Measurements from ENCODE around the gene BARD1.
"Not testable (repeated sequence)": the region's sequence is repeated elsewhere in the genome, so short reads cannot be mapped to it uniquely, and the experiment has no call there.

BARD1 gene

GRCh38 chr2:214783181-214783580 lies 26.3 kb downstream of the BARD1 start:
- not testable (repeated sequence) for H3K27ac ChIP-seq (replicated peaks; ENCODE audit: low read length); H3K18ac ChIP-seq (ENCODE audit: low read length); H3K27me3 ChIP-seq (ENCODE audit: control insufficient read depth in 3 of 3, insufficient read depth in 3 of 3, low read depth in 1 of 3, low read length in 3 of 3); H3K23ac ChIP-seq (ENCODE audit: low read depth, low read length, poor library complexity); H4K8ac ChIP-seq (ENCODE audit: low read depth, low read length); H2AFZ ChIP-seq (ENCODE audit: low read length); H3K4me3 ChIP-seq (ENCODE audit: low read length in 2 of 2); H3K14ac ChIP-seq (ENCODE audit: low read length); H2BK15ac ChIP-seq (ENCODE audit: low read length); H2BK12ac ChIP-seq (ENCODE audit: low read length); H4K91ac ChIP-seq (ENCODE audit: low read depth, low read length, poor library complexity); H3K4ac ChIP-seq (ENCODE audit: low read length); H2AK5ac ChIP-seq (ENCODE audit: low read depth, low read length); H3K79me1 ChIP-seq (ENCODE audit: low read depth, low read length); H2BK120ac ChIP-seq (ENCODE audit: low read depth, low read length); H3K9ac ChIP-seq (ENCODE audit: low read depth, low read length, poor library complexity); H3K4me1 ChIP-seq (ENCODE audit: control insufficient read depth in 2 of 2, insufficient read depth in 1 of 2, low read depth in 1 of 2, low read length in 2 of 2); DNase-seq (ENCODE audit: low spot score); H2BK5ac ChIP-seq (ENCODE audit: low read length); H3K4me2 ChIP-seq (ENCODE audit: insufficient read depth, low read length, poor library complexity, severe bottlenecking)
- Histone ChIP-seq H3K9me3 (replicated peaks in 1 of 2; ENCODE audit: control insufficient read depth in 2 of 2, insufficient read depth in 1 of 2, low read depth in 1 of 2, low read length in 2 of 2) (peaks cover 0 to 34% of the 10 kb centered on the region in 2 donors), H3K36me3 (replicated peaks in 1 of 2; ENCODE audit: control insufficient read depth in 2 of 2, insufficient read depth in 2 of 2, low read length in 2 of 2) (peaks cover 16 to 88% of the 10 kb centered on the region in 2 donors)
- WGBS, 2 donors (ENCODE audit: extremely low coverage in 2 of 2, insufficient read length in 2 of 2, insufficient replicate concordance in 1 of 2): no CpG with 5 or more reads among the region's 1 CpG

- Histone ChIP-seq H3K4me3 (ENCODE audit: low read length in 2 of 2) (no peak overlapping the region), H3K36me3 (replicated peaks in 1 of 2; ENCODE audit: control insufficient read depth in 2 of 2, insufficient read depth in 2 of 2, low read length in 2 of 2) (peaks cover 16 to 86% of the 10 kb centered on the region in 2 donors), H3K14ac (ENCODE audit: low read length) (no peak overlapping the region), H3K4me1 (ENCODE audit: control insufficient read depth in 2 of 2, insufficient read depth in 1 of 2, low read depth in 1 of 2, low read length in 2 of 2) (no peaks in the 10 kb centered on the region), H2BK5ac (ENCODE audit: low read length) (no peak overlapping the region), H3K79me1 (ENCODE audit: low read depth, low read length) (peaks cover 2% of the 10 kb centered on the region), H2AK5ac (ENCODE audit: low read depth, low read length) (no peak overlapping the region), H2BK15ac (ENCODE audit: low read length) (no peak overlapping the region), H4K8ac (ENCODE audit: low read depth, low read length) (no peak overlapping the region), H3K4me2 (ENCODE audit: insufficient read depth, low read length, poor library complexity, severe bottlenecking) (no peak overlapping the region), H3K4ac (ENCODE audit: low read length) (no peak overlapping the region), H2BK120ac (ENCODE audit: low read depth, low read length) (no peak overlapping the region), H3K9ac (ENCODE audit: low read depth, low read length, poor library complexity) (no peak overlapping the region), H2AFZ (ENCODE audit: low read length) (no peak overlapping the region), H3K9me3 (replicated peaks in 1 of 2; ENCODE audit: control insufficient read depth in 2 of 2, insufficient read depth in 1 of 2, low read depth in 1 of 2, low read length in 2 of 2) (peaks cover 0 to 34% of the 10 kb centered on the region in 2 donors), H4K91ac (ENCODE audit: low read depth, low read length, poor library complexity) (no peak overlapping the region), H2BK12ac (ENCODE audit: low read length) (no peak overlapping the region), H3K18ac (ENCODE audit: low read length) (no peak overlapping the region), H3K27ac (replicated peaks; ENCODE audit: low read length) (no peak overlapping the region), H3K23ac (ENCODE audit: low read depth, low read length, poor library complexity) (no peak overlapping the region), H3K27me3 (ENCODE audit: control insufficient read depth in 3 of 3, insufficient read depth in 3 of 3, low read depth in 1 of 3, low read length in 3 of 3) (no peaks in the 10 kb centered on the region)
- no CpG with 5 or more reads among the region's 1 CpG for WGBS, 2 donors (ENCODE audit: extremely low coverage in 2 of 2, insufficient read length in 2 of 2, insufficient replicate concordance in 1 of 2)
- no peak for DNase-seq (ENCODE audit: low spot score)
Measured at GRCh38 chr2:214782671-214783070, 26.8 kb downstream of the BARD1 start.

GRCh38 chr2:214781226-214781625 lies 28.3 kb downstream of the BARD1 start:
- H3K79me1 ChIP-seq (ENCODE audit: low read depth, low read length): peaks cover 2% of the 10 kb centered on the region
- no peak overlapping the region for H3K9ac ChIP-seq (ENCODE audit: low read depth, low read length, poor library complexity)
- H2BK12ac ChIP-seq (ENCODE audit: low read length): no peak overlapping the region
- peaks cover 0 to 40% of the 10 kb centered on the region in 2 donors for H3K9me3 ChIP-seq (replicated peaks in 1 of 2; ENCODE audit: control insufficient read depth in 2 of 2, insufficient read depth in 1 of 2, low read depth in 1 of 2, low read length in 2 of 2)
- H3K23ac ChIP-seq (ENCODE audit: low read depth, low read length, poor library complexity): no peak overlapping the region
- H3K18ac ChIP-seq (ENCODE audit: low read length): no peak overlapping the region
- no peak overlapping the region for H2BK5ac ChIP-seq (ENCODE audit: low read length)
- no peak for DNase-seq (ENCODE audit: low spot score)
- no peak overlapping the region for H2BK120ac ChIP-seq (ENCODE audit: low read depth, low read length)
- H3K36me3 ChIP-seq (replicated peaks in 1 of 2; ENCODE audit: control insufficient read depth in 2 of 2, insufficient read depth in 2 of 2, low read length in 2 of 2): peaks cover 16 to 87% of the 10 kb centered on the region in 2 donors
- H3K27ac ChIP-seq (replicated peaks; ENCODE audit: low read length): no peak overlapping the region
- no peak overlapping the region for H2AFZ ChIP-seq (ENCODE audit: low read length)
- H4K8ac ChIP-seq (ENCODE audit: low read depth, low read length): no peak overlapping the region
- H3K27me3 ChIP-seq (ENCODE audit: control insufficient read depth in 3 of 3, insufficient read depth in 3 of 3, low read depth in 1 of 3, low read length in 3 of 3): no peaks in the 10 kb centered on the region
- no peak overlapping the region for H3K4me3 ChIP-seq (ENCODE audit: low read length in 2 of 2)
- H2BK15ac ChIP-seq (ENCODE audit: low read length): no peak overlapping the region
- H3K4me1 ChIP-seq (ENCODE audit: control insufficient read depth in 2 of 2, insufficient read depth in 1 of 2, low read depth in 1 of 2, low read length in 2 of 2): no peaks in the 10 kb centered on the region
- H3K4ac ChIP-seq (ENCODE audit: low read length): no peak overlapping the region
- H3K4me2 ChIP-seq (ENCODE audit: insufficient read depth, low read length, poor library complexity, severe bottlenecking): no peak overlapping the region
- no peak overlapping the region for H2AK5ac ChIP-seq (ENCODE audit: low read depth, low read length)
- WGBS, 2 donors (ENCODE audit: extremely low coverage in 2 of 2, insufficient read length in 2 of 2, insufficient replicate concordance in 1 of 2): no CpG with 5 or more reads among the region's 2 CpGs
- H4K91ac ChIP-seq (ENCODE audit: low read depth, low read length, poor library complexity): no peak overlapping the region
- H3K14ac ChIP-seq (ENCODE audit: low read length): no peak overlapping the region

- Histone ChIP-seq H3K79me1 (ENCODE audit: low read depth, low read length) (no peaks in the 10 kb centered on the region), H3K9me3 (replicated peaks in 1 of 2; ENCODE audit: control insufficient read depth in 2 of 2, insufficient read depth in 1 of 2, low read depth in 1 of 2, low read length in 2 of 2) (peaks cover 7 to 47% of the 10 kb centered on the region in 2 donors), H3K4me2 (ENCODE audit: insufficient read depth, low read length, poor library complexity, severe bottlenecking) (no peak overlapping the region), H3K9ac (ENCODE audit: low read depth, low read length, poor library complexity) (no peak overlapping the region), H3K4ac (ENCODE audit: low read length) (no peak overlapping the region), H2BK120ac (ENCODE audit: low read depth, low read length) (no peak overlapping the region), H2BK5ac (ENCODE audit: low read length) (no peak overlapping the region), H2AK5ac (ENCODE audit: low read depth, low read length) (no peak overlapping the region), H2BK15ac (ENCODE audit: low read length) (no peak overlapping the region), H4K91ac (ENCODE audit: low read depth, low read length, poor library complexity) (no peak overlapping the region), H3K27ac (replicated peaks; ENCODE audit: low read length) (no peak overlapping the region), H3K4me1 (ENCODE audit: control insufficient read depth in 2 of 2, insufficient read depth in 1 of 2, low read depth in 1 of 2, low read length in 2 of 2) (no peaks in the 10 kb centered on the region), H3K27me3 (ENCODE audit: control insufficient read depth in 3 of 3, insufficient read depth in 3 of 3, low read depth in 1 of 3, low read length in 3 of 3) (no peaks in the 10 kb centered on the region), H3K18ac (ENCODE audit: low read length) (no peak overlapping the region), H3K14ac (ENCODE audit: low read length) (no peak overlapping the region), H2BK12ac (ENCODE audit: low read length) (no peak overlapping the region), H4K8ac (ENCODE audit: low read depth, low read length) (no peak overlapping the region), H3K36me3 (replicated peaks in 1 of 2; ENCODE audit: control insufficient read depth in 2 of 2, insufficient read depth in 2 of 2, low read length in 2 of 2) (peaks cover 19 to 84% of the 10 kb centered on the region in 2 donors), H3K4me3 (ENCODE audit: low read length in 2 of 2) (no peak overlapping the region), H2AFZ (ENCODE audit: low read length) (no peak overlapping the region), H3K23ac (ENCODE audit: low read depth, low read length, poor library complexity) (no peak overlapping the region)
- no peak for DNase-seq (ENCODE audit: low spot score)
Measured at GRCh38 chr2:214775971-214776370, 33.5 kb downstream of the BARD1 start.
